SK-N-MC (cell line): Measurements from ENCODE around the gene PARD3B.

ENCODE experiments used
- DNase-seq: peaks from one replicate; pipeline ENCODE4 v3.0.0-alpha.2; 2011; ENCODE audit warnings: low read depth, low spot score
- H3K27ac ChIP-seq: fragments of 200-600 bp; sonication (generic); 2 replicates; pipeline ENCODE4 v1.5.1; 2016; ENCODE audit warnings: mixed run types
- H3K36me3 ChIP-seq: fragments of 200-600 bp; sonication (generic); 2 replicates; pipeline ENCODE4 v1.6.1; 2017; ENCODE audit warnings: antibody characterized with exemption, low read length, mixed read lengths; ENCODE audit not compliant: insufficient read depth
- H3K4me3 ChIP-seq: fragments of 200-600 bp; sonication (generic); 2 replicates; pipeline ENCODE4 v1.5.1; 2016
- H3K9ac ChIP-seq: fragments of 200-600 bp; sonication (generic); 2 replicates; pipeline ENCODE4 v1.8.0; 2017; ENCODE audit warnings: mixed run types, mixed read lengths; ENCODE audit not compliant: insufficient read length
- H3K9me3 ChIP-seq: fragments of 200-600 bp; sonication (generic); 2 replicates; pipeline ENCODE4 v1.6.1; 2017; ENCODE audit warnings: low read depth, mild to moderate bottlenecking, antibody characterized with exemption, low read length, moderate library complexity, mixed read lengths
- EZH2 ChIP-seq: fragments of 200-600 bp; sonication (generic); IDR thresholded peaks from one replicate; pipeline ENCODE4 v1.6.1; 2017; ENCODE audit warnings: antibody characterized with exemption
- FOXP2 ChIP-seq: optimal IDR thresholded peaks from 2 replicates; pipeline ENCODE3; 2011; ENCODE audit warnings: mild to moderate bottlenecking, moderate library complexity; ENCODE audit not compliant: insufficient read depth; ENCODE audit errors: extremely low read length, control extremely low read depth
- POLR2AphosphoS5 ChIP-seq: IDR thresholded peaks from 2 replicates; pipeline ENCODE4 v1.6.1; 2012; ENCODE audit warnings: mild to moderate bottlenecking, low read depth, low read length, borderline replicate concordance

PARD3B gene

DNA sequence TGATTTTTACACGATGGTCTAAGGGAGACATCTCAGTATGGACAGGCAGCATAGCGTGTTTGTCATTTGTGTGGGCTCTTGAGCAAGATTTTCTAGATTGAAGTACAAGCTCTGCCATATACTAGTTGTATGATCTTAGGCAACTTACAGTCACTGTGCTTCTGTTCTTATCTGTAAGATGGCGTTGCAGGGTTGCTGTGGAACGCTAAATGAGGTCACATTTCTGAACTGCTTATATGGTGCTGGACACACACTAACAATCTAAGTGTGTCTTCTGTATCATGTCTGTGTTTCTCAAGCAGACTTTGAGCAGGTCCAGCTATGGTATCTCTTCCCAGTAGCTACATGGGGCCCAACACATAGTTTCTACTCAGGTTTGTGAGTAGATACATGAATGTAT lies 29.2 kb downstream of the PARD3B start:
- no peak overlapping the region for H3K4me3 ChIP-seq
- no peak for DNase-seq
- no peak overlapping the region for H3K27ac ChIP-seq
- no peaks in the 10 kb centered on the region for H3K9me3 ChIP-seq
- no peaks in the 10 kb centered on the region for H3K36me3 ChIP-seq
- H3K9ac ChIP-seq: no peak overlapping the region
- TF ChIP-seq EZH2 (no peak), POLR2AphosphoS5 (no peak), FOXP2 (no peak)

DNA sequence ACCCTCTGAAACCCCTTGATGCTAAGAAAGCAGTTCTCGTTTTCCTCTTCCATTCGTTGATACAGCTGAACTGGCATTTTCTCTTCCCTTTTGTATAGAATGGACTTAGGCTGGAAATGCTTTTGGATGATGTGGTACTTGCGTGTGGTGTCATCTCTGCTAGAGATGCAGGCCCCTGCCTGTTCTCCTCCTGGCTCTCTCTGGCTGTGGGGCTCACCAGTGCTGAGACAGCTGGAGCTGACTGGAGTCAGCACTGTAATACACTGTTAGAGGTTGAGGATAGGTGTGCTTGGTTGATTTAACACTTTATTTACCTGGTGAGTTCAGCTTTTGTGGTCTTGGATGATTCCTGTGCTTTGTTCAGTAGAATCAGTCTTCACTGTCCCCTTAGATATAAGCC lies 30.2 kb downstream of the PARD3B start:
- no peaks in the 10 kb centered on the region for H3K36me3 ChIP-seq
- no peak for DNase-seq
- H3K4me3 ChIP-seq: no peak overlapping the region
- TF ChIP-seq FOXP2 (no peak), EZH2 (no peak), POLR2AphosphoS5 (no peak)
- H3K9me3 ChIP-seq: no peaks in the 10 kb centered on the region
- H3K9ac ChIP-seq: no peak overlapping the region
- H3K27ac ChIP-seq: no peak overlapping the region

DNA sequence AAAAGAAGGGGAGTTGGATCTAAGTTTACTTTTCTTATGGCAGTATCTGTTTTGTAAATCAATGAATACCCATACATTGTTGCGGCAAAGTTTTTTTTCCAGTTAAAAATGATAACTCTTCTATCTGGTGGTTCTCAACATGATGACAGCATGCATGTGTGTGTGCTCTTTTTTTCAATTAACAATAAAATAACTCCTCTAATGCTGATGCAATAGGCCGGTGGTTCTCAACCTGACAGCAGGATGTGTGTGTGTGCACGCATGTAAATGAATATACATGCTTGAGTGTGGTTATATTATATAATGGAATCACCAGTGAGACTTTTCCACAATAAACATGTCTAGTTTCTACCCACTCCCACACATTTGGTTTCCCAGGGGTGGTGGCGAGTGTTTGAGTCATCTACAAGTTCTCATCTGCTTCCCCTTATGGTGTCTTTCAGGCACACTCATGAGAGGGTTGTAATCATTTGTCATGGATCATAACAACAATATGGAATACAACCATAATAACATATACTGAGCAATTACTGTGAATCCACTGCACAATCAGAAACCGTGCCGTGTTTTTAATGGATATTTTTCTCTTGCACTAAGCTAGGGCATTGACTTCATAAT lies 31.2 kb downstream of the PARD3B start:
- Histone ChIP-seq H3K9ac (no peak overlapping the region), H3K9me3 (no peaks in the 10 kb centered on the region), H3K27ac (no peak overlapping the region), H3K4me3 (no peak overlapping the region), H3K36me3 (no peaks in the 10 kb centered on the region)
- no peak for DNase-seq
- TF ChIP-seq EZH2: no peak
- no peak for TF ChIP-seq FOXP2
- no peak for TF ChIP-seq POLR2AphosphoS5

DNA sequence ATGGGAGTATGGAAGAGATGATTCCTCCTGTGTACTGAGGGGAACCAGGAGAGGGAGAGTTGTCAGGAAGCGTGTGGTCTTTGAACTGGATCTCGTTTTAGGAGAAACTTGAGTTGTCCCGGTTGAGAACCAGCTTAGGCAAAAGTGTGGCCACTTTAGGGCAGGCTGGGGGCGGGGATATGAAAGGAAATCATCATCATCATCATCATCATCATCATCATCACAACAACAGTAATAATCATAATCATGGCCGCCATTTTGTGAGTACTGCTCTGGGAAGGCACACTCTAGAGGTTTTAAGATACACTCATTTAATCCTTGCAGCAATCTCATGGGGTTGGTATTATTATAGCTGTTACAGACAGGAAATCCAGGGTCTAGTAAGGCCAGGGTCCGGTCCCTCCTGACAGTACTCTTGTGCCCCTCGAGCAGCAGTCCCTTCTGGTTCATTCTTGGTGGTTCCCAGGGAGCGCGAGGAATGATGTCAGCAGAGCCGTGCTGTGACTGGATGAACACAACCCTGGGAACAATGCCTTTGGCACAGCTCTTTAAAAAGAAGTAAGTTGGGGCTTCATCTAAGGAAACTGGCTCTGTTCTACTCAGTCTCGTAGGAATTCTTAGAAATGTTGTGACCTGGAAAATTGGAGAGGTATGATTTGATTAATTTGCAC lies 33.8 kb downstream of the PARD3B start:
- Histone ChIP-seq H3K36me3 (no peaks in the 10 kb centered on the region), H3K27ac (no peak overlapping the region), H3K9ac (no peak overlapping the region), H3K4me3 (no peak overlapping the region), H3K9me3 (no peaks in the 10 kb centered on the region)
- TF ChIP-seq POLR2AphosphoS5 (no peak), FOXP2 (no peak), EZH2 (no peak)
- no peak for DNase-seq

DNA sequence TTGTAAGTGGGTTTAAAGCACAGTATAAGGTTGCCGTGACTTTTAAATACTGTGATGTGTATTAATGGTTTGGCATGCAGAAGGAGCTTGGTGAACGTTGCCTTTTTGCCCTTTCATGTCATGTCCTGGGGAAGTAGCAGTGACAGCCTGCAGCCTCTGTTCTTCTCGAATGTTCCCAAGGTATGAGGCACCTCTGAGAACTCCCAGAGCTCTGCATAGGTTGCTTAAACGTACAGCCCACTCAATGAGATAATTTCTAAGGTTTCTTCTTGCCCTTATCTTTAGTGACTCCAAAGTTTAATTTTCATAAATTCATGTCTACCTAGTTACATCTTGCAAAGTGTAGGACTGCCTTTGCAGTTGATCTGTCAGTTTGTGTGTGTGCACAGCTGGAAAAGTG lies 36.7 kb downstream of the PARD3B start:
- H3K9ac ChIP-seq: no peak overlapping the region
- no peaks in the 10 kb centered on the region for H3K36me3 ChIP-seq
- H3K9me3 ChIP-seq: no peaks in the 10 kb centered on the region
- TF ChIP-seq FOXP2 (no peak), POLR2AphosphoS5 (no peak), EZH2 (no peak)
- no peak for DNase-seq
- H3K27ac ChIP-seq: no peak overlapping the region
- H3K4me3 ChIP-seq: no peak overlapping the region

DNA sequence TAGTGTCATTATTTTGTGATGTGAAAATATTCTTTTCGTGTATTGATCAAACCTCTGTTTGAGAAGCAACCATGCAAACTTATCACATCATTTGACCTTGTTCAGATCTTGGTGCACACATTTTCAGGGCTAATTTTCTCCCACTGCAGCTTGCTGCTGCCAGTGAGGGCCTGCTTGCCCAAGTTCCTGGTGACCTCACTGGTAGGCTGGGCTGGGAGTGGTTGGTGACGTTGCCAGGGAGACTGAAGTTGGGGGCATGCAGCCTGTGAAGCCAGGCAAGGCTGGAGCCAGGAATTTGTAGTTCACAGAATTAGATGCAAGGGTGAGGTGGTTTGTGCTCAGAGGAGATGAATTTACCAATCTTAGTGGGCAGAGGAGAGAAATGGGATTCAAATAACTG lies 38.5 kb downstream of the PARD3B start:
- Histone ChIP-seq H3K9ac (no peak overlapping the region), H3K27ac (no peak overlapping the region), H3K4me3 (no peak overlapping the region), H3K9me3 (no peaks in the 10 kb centered on the region), H3K36me3 (no peaks in the 10 kb centered on the region)
- no peak for TF ChIP-seq FOXP2
- no peak for TF ChIP-seq EZH2
- TF ChIP-seq POLR2AphosphoS5: no peak
- no peak for DNase-seq

DNA sequence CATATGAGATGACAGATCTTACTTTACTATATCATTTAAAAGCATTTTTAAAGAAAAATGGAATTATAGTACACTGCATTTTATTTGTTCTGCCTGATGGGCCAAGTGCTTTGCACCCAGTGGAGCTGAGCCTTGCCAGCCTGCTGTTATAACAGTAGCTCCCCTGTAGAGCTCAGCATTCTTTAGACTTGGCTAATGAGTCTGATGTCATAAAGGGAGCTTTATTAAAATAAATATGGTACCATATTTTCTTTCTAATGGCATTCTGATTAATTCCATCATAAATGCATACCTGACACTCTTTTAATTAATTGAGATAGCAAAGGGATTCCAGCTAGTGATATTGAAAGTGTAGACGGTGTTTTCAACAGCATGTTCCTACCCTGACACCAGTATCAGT lies 40.7 kb downstream of the PARD3B start:
- H3K27ac ChIP-seq: no peak overlapping the region
- no peaks in the 10 kb centered on the region for H3K9me3 ChIP-seq
- no peak for DNase-seq
- TF ChIP-seq EZH2: no peak
- no peak overlapping the region for H3K4me3 ChIP-seq
- no peak overlapping the region for H3K9ac ChIP-seq
- H3K36me3 ChIP-seq: no peaks in the 10 kb centered on the region

DNA sequence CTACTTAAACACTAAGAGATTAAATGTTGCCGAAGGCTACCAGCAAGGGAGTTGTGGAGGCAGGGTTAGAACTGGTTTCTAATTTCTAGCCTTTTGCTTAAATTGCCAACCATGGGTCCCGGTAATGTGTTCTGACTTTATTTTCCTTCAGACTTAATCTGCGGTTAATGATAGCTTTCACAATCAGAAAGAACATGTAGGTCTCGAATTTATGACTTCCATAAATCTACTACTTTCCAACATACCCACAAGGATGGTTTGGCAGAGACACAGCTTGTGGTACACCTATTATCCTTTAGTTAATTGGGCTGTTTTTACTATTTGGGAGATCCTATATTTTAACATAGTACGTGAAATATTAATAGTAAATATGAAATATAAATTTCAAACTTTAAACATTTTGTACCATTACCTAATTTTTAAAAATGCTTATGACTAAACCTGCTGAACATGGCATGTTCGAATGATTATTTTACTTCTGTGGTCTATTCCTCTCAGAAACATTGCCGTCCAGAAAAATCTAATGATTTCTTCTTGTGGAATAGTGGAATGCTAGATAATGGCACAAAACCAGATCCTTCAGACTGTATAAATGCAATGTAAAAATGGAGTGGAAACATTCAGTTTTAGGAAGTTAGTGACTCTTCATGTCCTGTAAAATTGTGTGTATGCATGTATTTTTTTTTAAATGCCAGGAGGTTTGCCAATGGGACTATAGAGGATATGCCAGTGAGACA lies 41.3 kb downstream of the PARD3B start:
- Histone ChIP-seq H3K4me3 (no peak overlapping the region), H3K9me3 (no peaks in the 10 kb centered on the region), H3K27ac (no peak overlapping the region), H3K9ac (no peak overlapping the region), H3K36me3 (no peaks in the 10 kb centered on the region)
- DNase-seq: no peak
- TF ChIP-seq POLR2AphosphoS5 (no peak), EZH2 (no peak), FOXP2 (no peak)

DNA sequence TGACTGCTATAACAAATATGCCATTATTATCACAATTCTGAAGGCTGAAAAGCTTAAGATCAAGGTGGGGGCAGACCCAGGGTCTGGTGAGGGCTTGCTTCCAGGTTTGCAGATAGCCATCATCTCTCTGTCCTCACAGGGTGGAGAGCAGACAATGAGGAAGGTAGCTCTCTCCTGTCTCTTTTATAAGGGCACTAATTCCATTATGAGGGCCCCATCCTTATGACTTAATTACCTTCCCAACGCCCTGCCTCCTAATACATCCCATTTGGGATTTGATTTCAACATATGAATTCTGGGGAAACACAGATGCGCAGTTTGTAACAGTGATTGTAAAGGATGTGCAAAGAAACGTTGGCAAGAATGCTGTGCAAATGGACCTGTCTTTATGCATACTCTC lies 44.8 kb downstream of the PARD3B start:
- no peak overlapping the region for H3K9ac ChIP-seq
- DNase-seq: no peak
- no peak overlapping the region for H3K27ac ChIP-seq
- no peaks in the 10 kb centered on the region for H3K9me3 ChIP-seq
- TF ChIP-seq EZH2 (no peak), POLR2AphosphoS5 (no peak), FOXP2 (no peak)
- no peak overlapping the region for H3K4me3 ChIP-seq
- no peaks in the 10 kb centered on the region for H3K36me3 ChIP-seq
